H9 (cell line): ENCODE data around the gene GOLGA6A. TPM values are rescaled to one million over a fixed set of nuclear protein-coding genes. Genes with fewer than 3 reads are reported as not detected.

Experiments used
- DNase-seq: peaks from one replicate; pipeline ENCODE4 v3.0.0-alpha.2; 2017
- H2AFZ ChIP-seq: one replicate; pipeline ENCODE4 v1.6.1; 2013; ENCODE audit warnings: mild to moderate bottlenecking, low read length, control low read depth, moderate library complexity
- H2AK5ac ChIP-seq: 2 replicates; pipeline ENCODE4 v1.6.1; 2013; ENCODE audit warnings: low read length, control low read depth, mixed read lengths; ENCODE audit not compliant: insufficient read length
- H2BK120ac ChIP-seq: one replicate; pipeline ENCODE4 v1.6.1; 2013; ENCODE audit warnings: low read depth, mild to moderate bottlenecking, low read length, control low read depth, inconsistent platforms; ENCODE audit not compliant: poor library complexity, severe bottlenecking
- H2BK12ac ChIP-seq: 2 replicates; pipeline ENCODE4 v1.6.1; 2013; ENCODE audit warnings: low read length, control low read depth, mixed read lengths, low read depth; ENCODE audit not compliant: insufficient read length
- H2BK15ac ChIP-seq: 2 replicates; pipeline ENCODE4 v1.6.1; 2013; ENCODE audit warnings: low read depth, low read length, control low read depth
- H2BK20ac ChIP-seq: one replicate; pipeline ENCODE4 v1.6.1; 2013; ENCODE audit warnings: low read depth, mild to moderate bottlenecking, low read length, control low read depth, inconsistent platforms; ENCODE audit not compliant: poor library complexity, severe bottlenecking
- H2BK5ac ChIP-seq: 2 replicates; pipeline ENCODE4 v1.6.1; 2013; ENCODE audit warnings: low read length, control low read depth, mixed read lengths; ENCODE audit not compliant: insufficient read length
- H3K14ac ChIP-seq: 2 replicates; pipeline ENCODE4 v1.6.1; 2013; ENCODE audit warnings: low read length, control low read depth; ENCODE audit not compliant: insufficient read depth
- H3K18ac ChIP-seq: 2 replicates; pipeline ENCODE4 v1.6.1; 2013; ENCODE audit warnings: low read depth, mild to moderate bottlenecking, mixed read lengths, low read length, control low read depth; ENCODE audit not compliant: insufficient read length
- H3K23ac ChIP-seq: 2 replicates; pipeline ENCODE4 v1.6.1; 2013; ENCODE audit warnings: low read length, control low read depth, mixed read lengths, low read depth; ENCODE audit not compliant: insufficient read length
- H3K23me2 ChIP-seq: 2 replicates; pipeline ENCODE4 v1.6.1; 2013; ENCODE audit warnings: low read depth, mild to moderate bottlenecking, mixed read lengths, low read length, control low read depth; ENCODE audit not compliant: insufficient read length, poor library complexity, severe bottlenecking
- H3K27ac ChIP-seq: 2 replicates; pipeline ENCODE4 v1.5.1; 2013; ENCODE audit warnings: low read length, control low read depth, mixed read lengths, low read depth; ENCODE audit not compliant: insufficient read length
- H3K27me3 ChIP-seq: 2 replicates; pipeline ENCODE4 v1.6.1; 2013; ENCODE audit warnings: low read length, control low read depth, inconsistent platforms; ENCODE audit not compliant: insufficient read depth
- H3K4ac ChIP-seq: 2 replicates; pipeline ENCODE4 v1.6.1; 2013; ENCODE audit warnings: low read depth, mild to moderate bottlenecking, control low read depth, inconsistent platforms, low read length, moderate library complexity
- H3K4me1 ChIP-seq: 2 replicates; pipeline ENCODE4 v1.6.1; 2013; ENCODE audit warnings: low read length, control low read depth, inconsistent platforms; ENCODE audit not compliant: insufficient read depth
- H3K4me2 ChIP-seq: 2 replicates; pipeline ENCODE4 v1.6.1; 2013; ENCODE audit warnings: low read length, control low read depth, mixed read lengths; ENCODE audit not compliant: insufficient read length, insufficient read depth
- H3K56ac ChIP-seq: 2 replicates; pipeline ENCODE4 v1.6.1; 2013; ENCODE audit warnings: low read depth, mild to moderate bottlenecking, mixed read lengths, low read length, control low read depth; ENCODE audit not compliant: insufficient read length
- H3K79me1 ChIP-seq: 2 replicates; pipeline ENCODE4 v1.6.1; 2013; ENCODE audit warnings: low read depth, mild to moderate bottlenecking, moderate library complexity, low read length, control low read depth, inconsistent platforms; ENCODE audit not compliant: insufficient read depth, poor library complexity, severe bottlenecking
- H3K79me2 ChIP-seq: 2 replicates; pipeline ENCODE4 v1.6.1; 2013; ENCODE audit warnings: low read length, control low read depth, inconsistent platforms; ENCODE audit not compliant: insufficient read depth
- H3K9ac ChIP-seq: 2 replicates; pipeline ENCODE4 v1.6.1; 2013; ENCODE audit warnings: low read length, control low read depth, mixed read lengths; ENCODE audit not compliant: insufficient read length; ENCODE audit errors: extremely low read depth
- H3K9me3 ChIP-seq: one replicate; pipeline ENCODE4 v1.6.1; 2013; ENCODE audit warnings: low read depth, low read length, inconsistent platforms; ENCODE audit not compliant: control insufficient read depth
- H3T11ph ChIP-seq: one replicate; pipeline ENCODE4 v1.6.1; 2013; ENCODE audit warnings: mild to moderate bottlenecking, low read length, control low read depth, inconsistent platforms
- H4K20me1 ChIP-seq: one replicate; pipeline ENCODE4 v1.6.1; 2013; ENCODE audit not compliant: control insufficient read depth, insufficient read length, insufficient read depth
- H4K5ac ChIP-seq: 2 replicates; pipeline ENCODE4 v1.6.1; 2013; ENCODE audit warnings: low read depth, mild to moderate bottlenecking, mixed read lengths, low read length, control low read depth; ENCODE audit not compliant: insufficient read length
- H4K8ac ChIP-seq: replicated peaks from 2 replicates; pipeline ENCODE4 v1.6.1; 2013; ENCODE audit warnings: low read length, control low read depth, mixed read lengths, low read depth; ENCODE audit not compliant: insufficient read length
- H4K91ac ChIP-seq: 2 replicates; pipeline ENCODE4 v1.6.1; 2013; ENCODE audit warnings: low read depth, mild to moderate bottlenecking, moderate library complexity, mixed read lengths, low read length, control low read depth; ENCODE audit not compliant: insufficient read length
- H3K27ac Mint-ChIP-seq, 3 experiments: 2 replicates in 2 of 3; 3 replicates in 1 of 3; pipeline ENCODE4 v1.8.0; 2020 to 2021; ENCODE audit warnings: mixed read lengths in 3 of 3, mild to moderate bottlenecking in 1 of 3, moderate library complexity in 1 of 3
- H3K27me3 Mint-ChIP-seq: 2 replicates; pipeline ENCODE4 v1.8.0; 2021; ENCODE audit warnings: low read depth, mild to moderate bottlenecking, moderate library complexity, mixed read lengths
- H3K36me3 Mint-ChIP-seq, 3 experiments: 2 replicates in 2 of 3; 3 replicates in 1 of 3; pipeline ENCODE4 v1.8.0; 2020 to 2021; ENCODE audit warnings: low read depth in 3 of 3, mixed read lengths in 3 of 3; ENCODE audit not compliant: insufficient read depth in 1 of 3
- H3K4me1 Mint-ChIP-seq, 2 experiments: 2 replicates each; pipeline ENCODE4 v1.8.0; 2020; ENCODE audit warnings: mixed read lengths in 2 of 2
- H3K4me3 Mint-ChIP-seq, 2 experiments: 2 replicates in 1 of 2; 3 replicates in 1 of 2; pipeline ENCODE4 v1.8.0; 2020 to 2021; ENCODE audit warnings: mild to moderate bottlenecking in 2 of 2, mixed read lengths in 2 of 2, moderate library complexity in 1 of 2
- H3K9me3 Mint-ChIP-seq, 2 experiments: 2 replicates in 1 of 2; 3 replicates in 1 of 2; pipeline ENCODE4 v1.8.0; 2020; ENCODE audit warnings: mild to moderate bottlenecking in 2 of 2, mixed read lengths in 2 of 2, moderate library complexity in 1 of 2
- CTCF ChIP-seq: fragments of 200-600 bp; sonication (generic); conservative IDR thresholded peaks from 3 replicates; pipeline ENCODE4 v1.8.0; 2021; ENCODE audit warnings: antibody characterized with exemption, mild to moderate bottlenecking
- WGBS: extraction: QIAGEN DNeasy Blood & Tissue Kit; methylation state at CpG from one replicate; pipeline ENCODE4 v1.1.7; 2013; ENCODE audit warnings: missing lambda C conversion rate, low lambda C conversion rate, mixed read lengths; ENCODE audit not compliant: insufficient read length; ENCODE audit errors: extremely low coverage; 5-methylcytosine and 5-hydroxymethylcytosine counted together
- total RNA-seq: library from RNA; stranded (reverse); gene quantifications from 2 replicates; pipeline ENCODE4 v1.2.1, GENCODE V29; 2021

The GOLGA6A gene
- total RNA-seq, 1 experiment from 2014 or later = 0.72 TPM

GRCh38 chr15:74122403-74123130, 40.2 kb upstream of the GOLGA6A start:
- TF ChIP-seq CTCF = no peak
- no peaks in the 10 kb centered on the region; the same call in 1 of the 2 replicates for H3K4me1 ChIP-seq
- DNase-seq = no peak
- no peak overlapping the region for H3K27ac ChIP-seq
- no peak overlapping the region for H2BK20ac ChIP-seq
- H2AK5ac ChIP-seq = no peak overlapping the region
- peaks cover 3% of the 10 kb centered on the region; the same call in 1 of the 2 replicates for H3K27me3 ChIP-seq
- H3K4me2 ChIP-seq = no peak overlapping the region
- no peaks in the 10 kb centered on the region for H4K20me1 ChIP-seq
- no CpG with 5 or more reads among the region's 5 CpGs for WGBS
- H3K9me3 ChIP-seq = no peaks in the 10 kb centered on the region
- no peak overlapping the region for H2AFZ ChIP-seq
- 0 out of 5 replicates have a peak overlapping the region, but pooled peaks of 1 of the 2 experiments have one; percentile 34 for H3K4me3 Mint-ChIP-seq
- H3K18ac ChIP-seq = no peak overlapping the region
- peaks cover 29 to 51% of the 10 kb centered on the region in 2 experiments for H3K4me1 Mint-ChIP-seq
- H3K4ac ChIP-seq = no peak overlapping the region
- no peak overlapping the region for H4K91ac ChIP-seq
- H3K56ac ChIP-seq = no peak overlapping the region
- no peak overlapping the region for H2BK12ac ChIP-seq
- H3K23ac ChIP-seq = no peak overlapping the region
- H3K79me1 ChIP-seq = no peaks in the 10 kb centered on the region
- H3T11ph ChIP-seq = no peak overlapping the region
- H3K9me3 Mint-ChIP-seq = peaks cover 0 to 2% of the 10 kb centered on the region in 2 experiments; a peak in 1 of 5 replicates
- no peak overlapping the region for H4K8ac ChIP-seq
- no peak overlapping the region for H2BK5ac ChIP-seq
- no peak overlapping the region for H4K5ac ChIP-seq
- H3K23me2 ChIP-seq = peaks cover under 1% of the 10 kb centered on the region
- H3K27me3 Mint-ChIP-seq = peaks cover 68% of the 10 kb centered on the region
- H3K9ac ChIP-seq = no peak overlapping the region
- no peak overlapping the region for H2BK120ac ChIP-seq
- H2BK15ac ChIP-seq = no peak overlapping the region
- no peak overlapping the region for H3K14ac ChIP-seq
- no peak overlapping the region for H3K27ac Mint-ChIP-seq
- H3K36me3 Mint-ChIP-seq = peaks cover 0 to 5% (median 2%) of the 10 kb centered on the region in 3 experiments; a peak in 2 of 7 replicates
- H3K79me2 ChIP-seq = no peaks in the 10 kb centered on the region
